Tibial nerve (tissue), 4 donors: ENCODE data around the gene KLHDC4. TPM values are rescaled to one million over a fixed set of nuclear protein-coding genes. Genes with fewer than 3 reads are reported as not detected.
A peak's percentile ranks its signal among the peaks of the same experiment; 100 is the strongest.

ENCODE experiments used
- DNase-seq, 2 donors: peaks; one replicate each; pipeline ENCODE4 v3.0.0-alpha.2; 2019; ENCODE audit warnings: low spot score in 2 of 2
- H3K27ac ChIP-seq, 4 donors: fragments of 200-600 bp; sonication (generic) in 3 of 4; one replicate each; pipeline ENCODE4 v1.5.1; 2017 to 2019; ENCODE audit warnings: mild to moderate bottlenecking in 1 of 4
- H3K27me3 ChIP-seq, 2 donors: fragments of 200-600 bp; sonication (generic) in 1 of 2; one replicate each; pipeline versions ENCODE4 v1.5.1 to v1.6.0; 2017 to 2019
- H3K36me3 ChIP-seq, 3 donors: fragments of 200-600 bp; sonication (generic); one replicate each; pipeline ENCODE4 v1.5.1; 2018 to 2019
- H3K4me1 ChIP-seq, 4 donors: fragments of 200-600 bp; sonication (generic) in 3 of 4; one replicate each; pipeline ENCODE4 v1.5.1; 2017 to 2019
- H3K4me3 ChIP-seq, 4 donors: fragments of 200-600 bp; sonication (generic) in 3 of 4; one replicate each; pipeline ENCODE4 v1.5.1; 2017 to 2019; ENCODE audit warnings: mild to moderate bottlenecking in 1 of 4, moderate library complexity in 1 of 4
- H3K9me3 ChIP-seq, 4 donors: fragments of 200-600 bp; sonication (generic) in 3 of 4; one replicate each; pipeline ENCODE4 v1.5.1; 2017 to 2019
- EP300 ChIP-seq, 2 donors: sonication (generic); formaldehyde crosslinking; IDR thresholded peaks; one replicate each; pipeline ENCODE4 v1.6.1; 2017; ENCODE audit warnings: antibody characterized with exemption in 2 of 2, mild to moderate bottlenecking in 1 of 2
- POLR2A ChIP-seq, 2 donors: fragments of 450-650 bp; IDR thresholded peaks; one replicate each; pipeline ENCODE4 v1.6.1; 2017; ENCODE audit warnings: antibody characterized with exemption in 2 of 2, mild to moderate bottlenecking in 2 of 2, moderate library complexity in 2 of 2
- WGBS, 2 donors: methylation state at CpG; one replicate each; pipeline ENCODE4 v1.1.5; 2018; 5-methylcytosine and 5-hydroxymethylcytosine counted together
- total RNA-seq, 4 donors: library from RNA; depleted of rRNA; stranded (reverse); fragments of >200 nt; gene quantifications; one replicate each; pipeline ENCODE4 v1.1.0, GENCODE V29; 2016
- TF ChIP-seq, protein P1 (sequence below), 5 experiments: fragments of 200-600 bp in 3 of 5; fragments of 450-650 bp in 2 of 5; sonication (generic) in 3 of 5; IDR thresholded peaks; one replicate each; pipeline ENCODE4 v1.5.1; 2016 to 2019; ENCODE audit warnings: antibody characterized with exemption in 5 of 5, mild to moderate bottlenecking in 3 of 5, moderate library complexity in 2 of 5

The KLHDC4 gene
- total RNA-seq, 4 donors from 2014 or later = 26.9 to 61.5 (median 42.5) TPM

DNA sequence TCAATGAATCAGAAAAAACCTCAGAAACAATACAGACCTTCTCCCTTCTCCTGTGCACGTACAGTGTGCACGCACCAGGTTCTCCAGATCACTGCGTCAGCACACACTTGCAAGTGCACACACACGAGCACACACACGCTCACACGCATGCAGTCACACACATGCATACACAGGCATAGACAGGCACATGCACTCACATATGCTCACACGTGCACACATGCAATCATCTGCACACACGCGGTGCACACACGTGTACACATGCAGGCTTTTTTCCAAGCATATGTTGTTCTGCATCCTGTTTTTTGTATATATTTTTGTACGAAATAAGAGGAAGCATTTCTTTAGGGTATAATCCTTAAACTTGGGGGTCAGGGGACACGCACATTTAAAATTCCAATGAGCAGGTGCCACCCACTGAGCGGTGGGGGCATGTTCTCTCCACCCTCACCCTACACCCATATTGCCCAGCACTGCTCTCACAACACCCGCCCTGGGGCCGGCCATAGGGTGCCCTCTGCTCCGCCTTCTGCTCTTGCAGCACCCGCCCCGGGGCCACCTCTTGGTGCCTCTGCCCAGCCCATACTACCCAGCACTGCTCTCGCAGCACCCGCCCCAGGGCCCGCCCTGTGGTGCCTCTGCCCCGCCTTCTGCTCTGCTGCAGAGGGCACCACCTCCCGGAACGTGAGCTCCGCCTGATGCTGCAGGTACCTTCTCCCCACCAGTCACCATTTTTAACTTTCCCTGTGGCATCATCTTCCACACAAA lies 20.9 kb downstream of the KLHDC4 start:
- Histone ChIP-seq H3K36me3 (peaks cover 0 to 83% (median 15%) of the 10 kb centered on the region in 3 donors), H3K27ac (no peak overlapping the region), H3K4me3 (no peak overlapping the region), H3K27me3 (no peaks in the 10 kb centered on the region), H3K9me3 (no peaks in the 10 kb centered on the region), H3K4me1 (peaks cover 0 to 15% (median 4%) of the 10 kb centered on the region in 4 donors)
- no peak for DNase-seq
- TF ChIP-seq POLR2A (IDR thresholded peaks at IDR 0.05) = no peak
- TF ChIP-seq, protein P1, sequence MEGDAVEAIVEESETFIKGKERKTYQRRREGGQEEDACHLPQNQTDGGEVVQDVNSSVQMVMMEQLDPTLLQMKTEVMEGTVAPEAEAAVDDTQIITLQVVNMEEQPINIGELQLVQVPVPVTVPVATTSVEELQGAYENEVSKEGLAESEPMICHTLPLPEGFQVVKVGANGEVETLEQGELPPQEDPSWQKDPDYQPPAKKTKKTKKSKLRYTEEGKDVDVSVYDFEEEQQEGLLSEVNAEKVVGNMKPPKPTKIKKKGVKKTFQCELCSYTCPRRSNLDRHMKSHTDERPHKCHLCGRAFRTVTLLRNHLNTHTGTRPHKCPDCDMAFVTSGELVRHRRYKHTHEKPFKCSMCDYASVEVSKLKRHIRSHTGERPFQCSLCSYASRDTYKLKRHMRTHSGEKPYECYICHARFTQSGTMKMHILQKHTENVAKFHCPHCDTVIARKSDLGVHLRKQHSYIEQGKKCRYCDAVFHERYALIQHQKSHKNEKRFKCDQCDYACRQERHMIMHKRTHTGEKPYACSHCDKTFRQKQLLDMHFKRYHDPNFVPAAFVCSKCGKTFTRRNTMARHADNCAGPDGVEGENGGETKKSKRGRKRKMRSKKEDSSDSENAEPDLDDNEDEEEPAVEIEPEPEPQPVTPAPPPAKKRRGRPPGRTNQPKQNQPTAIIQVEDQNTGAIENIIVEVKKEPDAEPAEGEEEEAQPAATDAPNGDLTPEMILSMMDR (IDR thresholded peaks at IDR 0.05) = no peak
- TF ChIP-seq EP300 (IDR thresholded peaks at IDR 0.05) = no peak
- 86 to 93% methylated on average over 25 of the region's 25 CpGs for WGBS, 2 donors

DNA sequence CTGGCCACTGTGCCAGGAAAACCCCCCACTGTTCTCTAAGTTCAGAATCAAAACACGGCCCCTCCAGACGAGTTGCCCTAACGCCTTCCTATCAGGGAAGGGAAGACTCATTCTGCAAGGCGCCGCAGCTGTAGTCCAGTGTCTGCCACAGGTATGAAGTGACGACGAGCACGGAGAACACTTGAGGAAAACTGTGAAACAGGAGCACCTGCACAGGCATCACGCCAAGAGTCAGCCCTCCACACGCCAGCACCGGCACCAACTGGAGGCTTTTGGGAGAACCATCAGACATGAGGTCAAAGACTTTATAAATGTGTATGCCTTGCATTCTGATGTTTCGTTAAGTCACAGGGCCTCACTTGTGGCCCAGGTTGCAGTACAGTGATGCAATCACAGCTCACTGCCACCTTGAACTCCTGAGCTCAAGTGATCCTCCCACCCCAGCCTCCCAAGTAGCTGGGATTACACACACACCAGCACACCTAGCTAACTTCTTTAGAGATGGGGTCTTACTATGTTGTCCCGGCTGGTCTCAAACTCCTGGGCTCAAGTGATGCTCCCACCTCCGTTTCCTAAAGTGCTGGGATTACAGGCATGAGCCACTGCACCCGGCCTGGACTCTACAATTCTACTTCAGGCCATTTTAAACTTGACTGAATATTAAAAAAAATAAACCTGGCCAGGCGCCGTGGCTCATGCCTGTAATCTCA lies 22.9 kb downstream of the KLHDC4 start:
- H3K27me3 ChIP-seq = no peaks in the 10 kb centered on the region
- H3K36me3 ChIP-seq = peaks cover 0 to 71% (median under 1%) of the 10 kb centered on the region in 3 donors
- no peak for TF ChIP-seq EP300 (IDR thresholded peaks at IDR 0.05)
- no peak for TF ChIP-seq POLR2A (IDR thresholded peaks at IDR 0.05)
- TF ChIP-seq, protein P1 (IDR thresholded peaks at IDR 0.05) = no peak
- H3K27ac ChIP-seq = no peak overlapping the region
- 90 to 92% methylated on average over 17 of the region's 17 CpGs for WGBS, 2 donors
- no peaks in the 10 kb centered on the region for H3K9me3 ChIP-seq
- H3K4me3 ChIP-seq = no peak overlapping the region
- no peak for DNase-seq
- H3K4me1 ChIP-seq = peaks cover 0 to 19% (median 4%) of the 10 kb centered on the region in 4 donors

DNA sequence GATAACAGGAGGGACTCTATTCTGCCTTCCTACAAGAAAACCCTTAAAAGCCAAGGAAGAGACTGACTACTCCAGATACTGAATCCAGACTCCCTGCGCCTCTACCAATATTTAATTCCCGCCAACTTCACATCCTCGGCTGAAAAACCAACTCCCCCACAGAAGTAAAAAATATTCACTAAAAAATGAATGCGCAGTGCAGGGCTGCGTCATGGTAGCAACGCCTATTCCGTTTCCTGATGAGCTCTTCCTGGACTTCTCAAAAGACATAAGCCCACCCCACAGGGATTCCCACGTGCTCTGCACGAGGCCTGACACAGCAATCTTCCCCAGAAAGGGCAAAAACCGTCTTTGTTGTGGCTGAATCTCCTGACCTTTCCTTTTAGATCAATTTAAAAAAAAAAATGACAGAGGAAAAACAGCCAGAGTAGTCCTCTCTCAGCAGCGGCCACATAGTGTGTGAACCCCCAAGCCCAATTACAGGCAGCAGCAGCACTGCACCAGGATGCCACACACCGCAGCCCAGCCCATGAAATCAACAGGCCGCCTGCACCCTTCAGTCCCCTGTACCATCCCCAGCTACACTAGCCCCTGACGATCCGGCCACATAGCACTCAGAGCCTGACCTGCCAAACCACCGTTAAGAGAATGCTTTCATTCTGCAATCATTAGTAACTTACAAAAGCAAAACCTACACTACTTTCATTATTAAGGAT lies 23.9 kb downstream of the KLHDC4 start:
- TF ChIP-seq, protein P1 (IDR thresholded peaks at IDR 0.05) = no peak
- no peak for TF ChIP-seq EP300 (IDR thresholded peaks at IDR 0.05)
- no peak for TF ChIP-seq POLR2A (IDR thresholded peaks at IDR 0.05)
- peaks cover 0 to 69% (median 0%) of the 10 kb centered on the region in 3 donors for H3K36me3 ChIP-seq
- WGBS, 2 donors = 88 to 92% methylated on average over 16 of the region's 16 CpGs

DNA sequence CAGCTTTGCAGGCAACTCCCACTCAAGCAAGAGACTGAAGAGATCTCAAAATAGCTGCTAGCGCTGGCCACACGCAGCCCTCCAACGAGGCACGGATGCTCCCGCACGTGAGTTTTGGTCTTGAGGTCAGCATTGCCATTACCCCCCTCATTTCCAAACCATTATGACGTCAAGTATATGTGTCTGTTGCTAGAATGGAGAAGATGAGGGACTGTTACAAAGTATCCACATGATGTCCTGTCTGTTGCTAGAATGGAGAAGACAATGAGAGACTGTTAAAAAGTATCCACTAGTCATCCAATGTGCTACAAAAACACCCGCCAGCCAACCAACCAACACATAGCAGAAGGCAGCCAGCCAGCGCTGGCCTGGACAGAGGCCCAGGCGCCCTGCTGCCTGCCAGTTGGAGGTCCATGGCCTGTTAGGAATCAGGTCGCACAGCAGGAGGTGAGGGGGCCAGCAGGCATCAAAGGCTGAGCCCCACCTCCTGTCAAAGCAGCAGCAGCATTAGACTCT lies 24.8 kb downstream of the KLHDC4 start:
- no peaks in the 10 kb centered on the region for H3K27me3 ChIP-seq
- peak overlapping the region in 2 of 4 donors; percentile 42 to 70 for H3K27ac ChIP-seq
- H3K9me3 ChIP-seq = no peaks in the 10 kb centered on the region
- peaks cover 0 to 19% (median 4%) of the 10 kb centered on the region in 4 donors for H3K4me1 ChIP-seq
- no peak overlapping the region for H3K4me3 ChIP-seq
- TF ChIP-seq EP300 (IDR thresholded peaks at IDR 0.05) (peak in 1 of 2 donors; percentile 13), POLR2A (IDR thresholded peaks at IDR 0.05) (no peak)
- 42 to 44% methylated on average over 11 of the region's 11 CpGs for WGBS, 2 donors
- peaks cover 0 to 69% (median 0%) of the 10 kb centered on the region in 3 donors for H3K36me3 ChIP-seq
- no peak for DNase-seq

More for the DNA sequence above, 23.9 kb downstream of the KLHDC4 start:
- no peak overlapping the region for H3K4me3 ChIP-seq
- no peak for DNase-seq
- no peaks in the 10 kb centered on the region for H3K27me3 ChIP-seq
- H3K9me3 ChIP-seq = no peaks in the 10 kb centered on the region
- H3K27ac ChIP-seq = peak overlapping the region in 1 of 4 donors; percentile 70
- peaks cover 0 to 19% (median 4%) of the 10 kb centered on the region in 4 donors for H3K4me1 ChIP-seq

DNA sequence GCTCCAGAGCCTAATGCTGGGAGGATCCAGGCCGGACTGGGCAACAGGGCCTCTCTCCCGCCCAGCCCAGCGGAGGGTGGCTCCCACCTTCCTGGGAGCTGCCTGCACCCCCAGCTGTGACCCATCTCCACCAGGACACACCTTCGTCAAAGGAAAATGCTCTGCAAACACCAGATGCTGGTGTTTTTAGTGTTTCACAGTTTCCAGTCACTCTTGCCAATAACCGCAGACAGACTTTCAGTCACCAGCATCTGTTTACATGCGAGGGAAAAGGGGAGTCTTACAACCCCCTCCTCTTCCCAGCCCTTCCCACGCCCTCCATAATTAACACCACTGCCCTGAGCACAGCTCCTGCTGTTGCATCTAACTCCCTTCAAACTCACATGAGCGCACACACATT lies 25.3 kb downstream of the KLHDC4 start:
- no peak overlapping the region for H3K4me3 ChIP-seq
- no peaks in the 10 kb centered on the region for H3K9me3 ChIP-seq
- H3K27ac ChIP-seq = peak overlapping the region in 2 of 4 donors; percentile 42 to 70
- 76 to 77% methylated on average over 8 of the region's 8 CpGs for WGBS, 2 donors
- peaks cover 0 to 68% (median 0%) of the 10 kb centered on the region in 3 donors for H3K36me3 ChIP-seq
- no peak for DNase-seq
- TF ChIP-seq POLR2A (IDR thresholded peaks at IDR 0.05) (no peak), EP300 (IDR thresholded peaks at IDR 0.05) (no peak)
- TF ChIP-seq, protein P1 (IDR thresholded peaks at IDR 0.05) = no peak
- H3K4me1 ChIP-seq = peaks cover 0 to 19% (median 4%) of the 10 kb centered on the region in 4 donors
- H3K27me3 ChIP-seq = no peaks in the 10 kb centered on the region
